B cell (primary cell): Measurements from ENCODE around the gene CMTM3.

Experiments used
- CTCF ChIP-seq: fragments of 200-600 bp; IDR thresholded peaks from one replicate; pipeline ENCODE4 v1.8.0; 2022; ENCODE audit warnings: antibody characterized with exemption, mild to moderate bottlenecking
- EZH2 ChIP-seq: IDR thresholded peaks from 2 replicates; pipeline ENCODE4 v1.6.1; 2012; ENCODE audit warnings: borderline replicate concordance, low read depth, mild to moderate bottlenecking, moderate library complexity, low read length; ENCODE audit not compliant: insufficient read depth, poor library complexity, severe bottlenecking

GRCh38 chr16:66576296-66576695 is 28.2 kb upstream of the CMTM3 start:
- TF ChIP-seq EZH2 (no peak), CTCF (no peak)
